Lower leg skin (tissue), 3 donors: ENCODE measurements around the gene MVD.

Experiments
- POLR2A ChIP-seq, 2 donors: fragments of 450-650 bp; IDR thresholded peaks; one replicate each; pipeline ENCODE4 v1.6.1; 2016 to 2017; ENCODE audit warnings: antibody characterized with exemption in 2 of 2, mild to moderate bottlenecking in 1 of 2, moderate library complexity in 1 of 2
- TF ChIP-seq, protein P1 (sequence below), 3 donors: fragments of 450-650 bp; IDR thresholded peaks; one replicate each; pipeline ENCODE4 v1.5.1; 2016; ENCODE audit warnings: antibody characterized with exemption in 3 of 3, mild to moderate bottlenecking in 3 of 3, moderate library complexity in 2 of 3

GRCh38 chr16:88653596-88654362 is 9.1 kb downstream of the MVD start:
- TF ChIP-seq, protein P1, sequence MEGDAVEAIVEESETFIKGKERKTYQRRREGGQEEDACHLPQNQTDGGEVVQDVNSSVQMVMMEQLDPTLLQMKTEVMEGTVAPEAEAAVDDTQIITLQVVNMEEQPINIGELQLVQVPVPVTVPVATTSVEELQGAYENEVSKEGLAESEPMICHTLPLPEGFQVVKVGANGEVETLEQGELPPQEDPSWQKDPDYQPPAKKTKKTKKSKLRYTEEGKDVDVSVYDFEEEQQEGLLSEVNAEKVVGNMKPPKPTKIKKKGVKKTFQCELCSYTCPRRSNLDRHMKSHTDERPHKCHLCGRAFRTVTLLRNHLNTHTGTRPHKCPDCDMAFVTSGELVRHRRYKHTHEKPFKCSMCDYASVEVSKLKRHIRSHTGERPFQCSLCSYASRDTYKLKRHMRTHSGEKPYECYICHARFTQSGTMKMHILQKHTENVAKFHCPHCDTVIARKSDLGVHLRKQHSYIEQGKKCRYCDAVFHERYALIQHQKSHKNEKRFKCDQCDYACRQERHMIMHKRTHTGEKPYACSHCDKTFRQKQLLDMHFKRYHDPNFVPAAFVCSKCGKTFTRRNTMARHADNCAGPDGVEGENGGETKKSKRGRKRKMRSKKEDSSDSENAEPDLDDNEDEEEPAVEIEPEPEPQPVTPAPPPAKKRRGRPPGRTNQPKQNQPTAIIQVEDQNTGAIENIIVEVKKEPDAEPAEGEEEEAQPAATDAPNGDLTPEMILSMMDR (IDR thresholded peaks at IDR 0.05), result no peak
- no peak for TF ChIP-seq POLR2A (IDR thresholded peaks at IDR 0.05)
